HG02571 (cell line): ENCODE measurements around the gene FRRS1L.

Source experiments
- ATAC-seq: cut with Tn5 transposase; IDR thresholded peaks from one replicate; pipeline ENCODE4 v1.9.1; 2021; ENCODE audit warnings: mild to moderate bottlenecking, moderate library complexity; ENCODE audit not compliant: unreplicated experiment

FRRS1L gene, protein sequence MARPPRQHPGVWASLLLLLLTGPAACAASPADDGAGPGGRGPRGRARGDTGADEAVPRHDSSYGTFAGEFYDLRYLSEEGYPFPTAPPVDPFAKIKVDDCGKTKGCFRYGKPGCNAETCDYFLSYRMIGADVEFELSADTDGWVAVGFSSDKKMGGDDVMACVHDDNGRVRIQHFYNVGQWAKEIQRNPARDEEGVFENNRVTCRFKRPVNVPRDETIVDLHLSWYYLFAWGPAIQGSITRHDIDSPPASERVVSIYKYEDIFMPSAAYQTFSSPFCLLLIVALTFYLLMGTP

DNA sequence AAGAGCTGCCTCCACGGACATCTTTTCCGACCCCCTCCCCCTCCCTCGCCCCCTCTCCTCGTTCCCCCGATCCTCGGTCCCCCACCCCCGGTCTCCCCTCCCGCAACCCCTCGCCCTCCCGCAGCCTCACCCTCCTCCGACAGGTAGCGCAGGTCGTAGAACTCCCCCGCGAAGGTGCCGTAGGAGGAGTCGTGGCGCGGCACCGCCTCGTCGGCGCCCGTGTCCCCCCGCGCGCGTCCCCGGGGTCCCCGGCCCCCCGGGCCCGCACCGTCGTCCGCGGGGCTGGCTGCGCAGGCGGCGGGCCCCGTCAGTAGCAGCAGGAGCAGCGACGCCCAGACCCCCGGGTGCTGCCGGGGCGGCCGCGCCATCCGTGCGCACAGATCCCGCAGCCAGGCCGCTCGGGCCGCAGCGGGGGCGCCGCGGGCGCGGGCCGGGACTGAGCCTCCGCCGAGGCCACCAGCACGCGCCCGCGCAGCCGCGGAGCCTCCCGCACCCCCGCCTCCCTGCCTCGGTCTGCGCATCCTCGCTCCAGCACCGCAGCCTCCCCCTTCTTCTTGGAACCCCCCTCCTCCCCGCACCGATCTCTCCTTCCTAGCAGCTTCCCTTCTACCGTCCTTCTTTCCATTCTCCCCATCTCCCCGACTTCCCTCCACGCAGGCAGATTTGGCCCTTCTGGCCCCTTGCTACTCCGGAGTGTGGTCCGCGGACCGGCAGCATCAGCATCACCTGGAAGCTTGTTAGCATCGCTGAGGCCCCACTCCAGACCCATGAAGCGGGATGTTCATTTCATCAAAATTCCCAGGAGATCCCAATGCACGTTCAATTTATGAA is at the start of gene FRRS1L:
Gene FRRS1L, minus strand, starts transcription at position 479 of the 831 bp plus-strand sequence. Its CDS starts 111 bp downstream, at position 368.
- no peak for ATAC-seq

DNA sequence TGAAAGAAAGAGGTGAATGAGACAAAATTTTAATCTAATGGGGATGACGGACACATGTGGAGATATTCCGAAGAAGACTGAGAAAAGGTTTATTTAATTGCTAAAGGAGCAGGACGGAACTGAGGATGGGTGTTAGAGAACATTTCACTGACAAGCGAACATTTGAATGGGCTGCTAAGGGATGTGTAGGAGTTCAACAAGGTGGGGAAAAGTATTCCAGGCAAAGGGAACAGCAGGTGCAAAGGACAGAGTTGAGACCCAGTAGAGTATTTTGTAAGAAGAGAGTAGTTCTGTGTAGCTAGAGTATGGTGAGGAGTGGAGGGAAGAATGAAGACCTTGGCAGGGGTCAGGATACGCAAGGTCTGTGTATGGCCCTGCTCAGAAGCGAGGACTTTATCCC is 47.4 kb upstream of the FRRS1L start:
- no peak for ATAC-seq

DNA sequence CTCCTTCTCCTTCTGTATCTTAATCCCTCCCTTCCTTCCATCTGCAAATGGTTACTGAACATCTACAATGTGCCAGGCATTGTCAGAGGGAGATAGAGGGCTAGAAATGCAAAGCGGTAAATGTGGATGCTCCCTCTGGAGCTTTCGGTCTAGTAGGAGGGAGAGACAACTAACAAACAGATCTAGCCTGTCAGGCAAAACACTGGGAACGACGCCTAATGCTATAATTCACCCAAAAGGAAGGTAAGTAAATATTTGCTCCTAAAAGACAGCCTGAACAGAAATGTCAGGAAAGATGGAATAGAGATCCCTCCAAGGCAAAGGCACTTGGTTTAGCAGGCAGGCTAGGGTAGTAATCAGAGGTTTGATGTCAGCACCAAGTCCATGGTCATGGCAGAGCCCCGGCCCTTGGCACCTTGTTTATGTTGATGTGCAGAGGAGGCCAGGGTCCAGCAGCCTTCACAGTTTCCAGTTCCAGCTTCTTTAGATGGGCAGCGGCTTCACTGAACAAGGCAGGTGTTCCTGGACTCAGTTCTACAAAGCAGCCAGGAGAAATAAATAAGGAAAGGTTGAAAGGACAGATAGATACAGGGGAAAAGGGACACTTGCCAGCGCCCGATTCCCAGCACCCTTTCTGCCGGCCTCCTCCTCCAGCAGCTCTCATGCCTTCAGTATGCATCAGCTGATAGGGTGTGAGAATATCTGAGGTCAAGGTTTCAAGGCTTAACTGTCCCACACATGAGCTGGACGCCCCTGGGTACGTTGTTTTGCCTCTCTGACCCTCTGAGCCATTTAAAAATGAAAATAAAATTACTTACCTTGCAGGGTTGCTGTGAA is 46.5 kb upstream of the FRRS1L start:
- ATAC-seq: no peak

DNA sequence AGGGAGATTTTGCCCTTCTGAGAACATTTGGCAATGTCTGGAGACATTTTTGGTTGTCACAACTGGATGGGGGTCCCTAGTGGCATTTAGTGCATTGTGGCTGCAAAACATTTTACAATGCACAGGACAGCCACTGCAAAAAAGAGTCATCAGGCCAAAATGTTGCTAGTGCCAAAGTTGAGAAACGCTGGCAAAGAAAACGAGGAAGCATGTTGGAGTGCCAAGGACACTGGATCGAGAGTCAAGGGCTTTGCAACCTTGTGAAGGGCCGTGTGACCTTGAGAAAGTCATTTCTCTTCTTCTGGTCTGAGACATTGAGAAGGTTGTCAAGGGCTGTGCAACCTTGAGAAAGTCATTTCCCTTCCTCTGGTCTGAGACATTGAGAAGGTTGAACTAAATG is 45.7 kb upstream of the FRRS1L start:
- no peak for ATAC-seq

DNA sequence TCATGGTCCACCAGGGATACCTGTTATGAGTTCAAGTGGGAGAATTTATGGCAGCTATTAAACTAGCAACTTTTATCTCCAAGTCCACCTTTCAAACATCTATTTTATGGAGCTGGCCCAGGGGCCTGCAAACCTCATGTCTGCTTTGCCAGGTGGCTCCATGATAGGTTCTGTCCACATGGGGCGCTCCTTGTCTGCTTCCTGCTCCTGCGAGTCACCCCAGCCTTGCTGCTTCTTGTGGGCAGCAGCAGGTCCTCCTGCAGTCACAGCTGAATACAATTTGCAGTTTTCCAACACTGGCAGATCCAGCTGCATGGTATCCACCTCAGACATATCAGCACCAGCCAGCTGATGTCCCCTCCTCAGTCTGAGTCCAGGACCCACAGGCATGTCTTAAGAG is 39.6 kb upstream of the FRRS1L start:
- ATAC-seq: no peak

DNA sequence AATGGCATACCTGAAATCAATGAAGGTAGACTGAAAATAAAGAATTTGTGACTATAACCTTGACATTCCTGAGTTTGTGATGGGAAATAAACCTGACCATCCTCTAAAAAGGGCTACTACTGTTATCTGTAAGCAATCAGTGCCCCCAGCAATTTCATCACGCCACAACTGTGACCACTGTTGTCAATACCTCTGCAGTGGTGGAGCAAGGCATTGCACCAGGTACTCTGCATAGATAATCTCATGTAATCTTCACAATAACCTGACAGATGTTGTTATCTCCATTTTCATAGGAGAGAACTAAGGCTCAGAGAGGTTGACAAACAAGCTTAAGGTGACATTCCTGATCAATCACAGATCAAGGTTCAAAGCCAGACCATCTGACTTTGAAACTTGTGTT is 38.5 kb upstream of the FRRS1L start:
- no peak for ATAC-seq

DNA sequence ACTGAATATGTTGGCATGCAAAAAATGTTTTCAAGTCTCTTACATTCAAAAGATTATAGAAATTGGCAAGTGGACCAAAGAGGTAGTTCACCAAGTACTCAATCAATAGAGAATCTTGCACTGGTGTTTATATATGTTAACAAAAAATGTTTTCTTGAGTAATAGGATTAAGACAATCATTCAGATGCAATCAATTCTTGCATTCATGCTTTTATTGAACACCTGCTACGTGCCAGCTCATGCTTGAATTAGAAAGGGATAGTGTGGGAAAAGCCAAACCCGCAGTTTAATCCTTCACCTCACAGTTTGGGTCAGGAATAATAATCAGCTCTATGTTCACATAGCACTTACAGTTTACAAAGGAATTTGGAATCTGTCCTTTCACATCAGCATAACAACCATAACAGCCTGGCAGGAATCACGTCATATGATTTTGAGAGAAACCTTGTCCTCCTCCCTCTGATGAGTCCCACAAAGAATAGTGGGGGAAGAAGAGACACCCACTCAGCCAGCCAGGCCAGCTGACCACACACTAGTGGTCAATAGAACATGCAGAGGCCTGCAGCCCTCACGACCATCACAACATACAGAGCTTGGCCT is 36.8 kb upstream of the FRRS1L start:
- ATAC-seq: no peak

DNA sequence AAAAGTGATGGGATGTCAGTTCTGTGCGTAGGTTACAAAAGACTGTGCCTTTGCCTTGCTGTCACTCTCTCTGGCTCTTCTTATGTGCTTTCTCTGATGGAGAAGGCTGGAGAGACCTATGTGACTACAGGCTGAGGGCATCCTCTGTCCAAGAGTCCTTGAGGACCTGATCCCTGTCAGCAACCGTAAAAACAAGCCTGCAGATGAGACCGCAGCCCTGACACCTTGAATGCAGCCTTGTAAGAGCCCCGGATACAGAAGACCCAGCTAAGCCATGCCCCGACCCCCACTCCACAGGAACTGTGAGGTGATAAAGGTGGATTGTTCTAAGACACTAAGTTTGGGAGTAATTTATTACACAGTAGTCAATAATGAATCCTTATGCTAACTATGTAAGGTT is 32.6 kb upstream of the FRRS1L start:
- ATAC-seq: no peak

DNA sequence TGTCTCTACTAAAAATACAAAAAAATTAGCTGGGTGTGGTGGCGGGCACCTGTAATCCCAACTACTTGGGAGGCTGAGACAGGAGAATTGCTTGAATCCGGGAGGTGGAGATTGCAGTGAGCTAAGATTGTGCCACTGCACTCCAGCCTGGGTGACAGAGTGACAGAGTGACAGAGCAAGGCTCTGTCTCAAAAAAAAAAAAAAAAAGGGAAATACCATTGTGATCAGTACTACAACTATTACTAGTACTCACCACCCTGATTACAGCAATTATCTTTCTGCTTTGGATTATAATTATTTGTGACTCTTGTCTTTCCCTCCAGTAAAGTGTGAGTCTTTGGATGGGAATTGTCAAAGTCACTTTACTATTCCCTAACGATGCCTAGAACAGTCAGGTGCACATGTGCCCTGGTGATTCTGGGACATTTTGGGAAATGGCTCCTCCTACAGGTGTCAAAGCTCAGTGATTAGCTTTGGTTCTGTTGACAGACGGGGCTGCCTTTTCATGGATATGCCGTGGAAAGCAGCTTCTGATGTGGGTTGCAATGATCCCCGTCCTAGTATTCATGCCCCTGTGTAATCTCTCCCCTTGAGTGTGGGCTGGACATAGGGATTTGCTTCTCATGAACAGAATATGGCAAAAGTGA is 31.8 kb upstream of the FRRS1L start:
- ATAC-seq: no peak

DNA sequence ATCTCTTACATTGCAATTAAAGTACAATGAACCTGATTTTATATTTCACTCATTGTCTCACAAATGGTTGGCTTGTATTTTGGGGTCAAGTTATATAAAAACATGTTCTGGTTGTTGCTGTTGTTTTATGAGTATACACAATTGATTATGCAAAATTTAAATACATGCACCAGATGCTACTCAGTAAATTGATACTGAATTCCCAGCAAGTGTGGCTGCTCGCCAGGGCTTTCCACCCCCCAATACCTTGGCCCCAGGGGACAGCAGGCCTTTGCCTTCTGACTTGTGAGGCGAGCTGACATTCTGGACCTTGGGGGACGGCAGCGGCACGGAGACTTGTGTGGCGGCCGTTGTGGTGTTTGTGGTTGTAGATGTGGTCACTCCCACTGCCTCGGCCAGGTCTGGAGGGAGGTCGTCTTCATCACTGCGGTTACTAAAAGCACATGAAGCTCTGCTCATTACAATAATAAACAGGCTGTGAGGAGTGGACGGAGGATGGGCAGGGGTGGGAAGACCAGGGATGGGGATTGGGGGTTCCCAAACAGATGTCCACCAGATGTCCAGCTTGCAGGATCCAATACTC is 27.0 kb upstream of the FRRS1L start:
- ATAC-seq: no peak

DNA sequence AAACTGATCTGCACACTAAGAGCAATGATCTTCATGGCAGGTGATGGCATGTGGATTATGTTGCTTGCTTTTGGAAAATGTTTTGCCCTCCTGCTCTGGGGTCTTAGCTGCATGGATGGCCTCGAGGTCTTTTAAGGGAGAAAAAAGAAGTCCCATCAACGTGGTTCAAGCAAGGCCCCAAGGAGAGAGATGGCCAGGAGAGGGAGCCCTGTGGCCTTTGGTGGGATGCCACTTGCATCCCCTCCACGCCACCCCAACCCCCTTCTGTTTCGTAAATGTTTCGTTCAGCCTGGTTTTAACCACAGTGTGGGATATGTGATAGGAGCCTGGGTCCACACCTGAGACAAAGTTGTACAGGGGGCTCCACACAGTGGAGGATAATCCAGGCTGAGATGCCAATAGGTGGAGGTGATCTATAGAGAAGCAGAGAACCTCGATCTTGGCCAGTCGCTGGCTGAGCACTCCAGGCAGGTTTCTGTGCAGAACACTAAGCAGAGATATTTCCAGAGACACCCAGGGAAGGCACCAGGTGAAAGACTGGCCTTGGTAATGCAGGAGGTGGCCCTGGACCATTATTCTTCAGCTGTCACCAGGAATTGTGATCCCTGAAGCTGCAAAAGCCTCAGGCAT is 25.8 kb upstream of the FRRS1L start:
- ATAC-seq: no peak

DNA sequence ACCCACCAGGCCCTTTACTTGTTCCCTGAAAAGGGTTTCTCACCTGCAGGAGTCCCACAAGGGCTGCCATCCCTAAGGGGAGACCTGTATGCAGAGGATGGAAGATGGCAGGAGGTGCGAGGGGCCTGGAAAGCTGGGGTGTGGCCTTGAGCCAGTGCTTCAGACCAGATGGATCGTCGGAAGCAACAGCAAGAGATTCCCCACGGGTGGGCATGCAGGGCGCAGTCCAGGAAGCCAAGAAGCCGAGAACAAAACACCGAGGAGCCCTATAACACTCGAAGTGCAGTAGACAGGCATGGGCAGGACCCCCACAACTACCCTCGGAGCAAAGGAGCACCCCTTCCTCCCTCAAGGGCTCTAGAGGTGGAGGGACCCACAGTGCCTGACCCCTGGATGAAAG is 24.7 kb upstream of the FRRS1L start:
- no peak for ATAC-seq

DNA sequence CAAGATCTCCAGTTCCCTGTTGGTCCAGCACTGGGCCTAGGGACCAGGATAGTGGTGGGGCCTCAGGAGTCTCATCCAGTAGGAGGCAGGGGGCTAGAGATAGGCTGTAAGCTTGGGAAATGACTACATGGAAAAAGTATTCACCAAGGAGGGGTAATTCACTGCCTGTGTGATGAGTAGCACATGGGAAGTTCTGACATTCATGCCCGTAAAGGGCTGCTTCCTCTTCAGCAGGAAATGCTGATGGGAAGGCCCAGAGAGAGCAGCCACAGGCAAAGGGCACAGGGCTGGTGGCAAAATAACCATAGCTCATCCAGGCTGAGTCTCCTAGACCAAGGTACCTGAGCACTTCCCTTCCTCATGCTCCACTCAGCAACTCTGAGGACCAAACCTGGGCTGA is 23.1 kb upstream of the FRRS1L start:
- no peak for ATAC-seq

DNA sequence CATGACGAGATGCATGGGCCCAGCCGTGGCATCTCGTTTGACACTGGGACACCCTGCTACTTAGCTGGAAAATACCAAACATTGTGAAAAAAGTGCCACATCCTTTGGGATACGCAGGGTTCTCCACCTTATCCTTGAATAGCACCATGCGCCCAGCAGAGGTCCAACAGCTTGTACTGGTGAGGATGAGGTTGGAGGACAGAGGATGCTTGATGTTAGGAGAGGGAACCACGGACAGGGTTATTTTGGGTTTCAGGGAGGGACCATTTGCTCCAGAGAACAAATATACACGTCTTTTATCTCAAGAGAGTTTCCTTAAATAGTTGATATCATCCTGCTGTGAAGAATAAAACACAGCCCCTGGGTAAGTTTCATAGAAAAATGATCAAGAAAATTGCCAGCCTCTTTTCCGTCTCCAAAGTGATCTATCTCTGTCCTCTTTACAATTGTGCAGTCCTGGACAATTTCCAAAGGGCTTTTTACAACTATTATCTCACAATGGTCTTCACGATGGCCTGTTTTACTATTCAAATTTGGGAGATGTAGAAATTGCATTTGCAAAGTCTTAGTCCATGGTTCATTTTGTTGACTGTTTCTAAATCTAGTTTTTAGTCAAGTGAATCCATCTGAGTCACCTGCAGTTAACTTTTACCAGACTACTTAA is 19.9 kb upstream of the FRRS1L start:
- no peak for ATAC-seq

DNA sequence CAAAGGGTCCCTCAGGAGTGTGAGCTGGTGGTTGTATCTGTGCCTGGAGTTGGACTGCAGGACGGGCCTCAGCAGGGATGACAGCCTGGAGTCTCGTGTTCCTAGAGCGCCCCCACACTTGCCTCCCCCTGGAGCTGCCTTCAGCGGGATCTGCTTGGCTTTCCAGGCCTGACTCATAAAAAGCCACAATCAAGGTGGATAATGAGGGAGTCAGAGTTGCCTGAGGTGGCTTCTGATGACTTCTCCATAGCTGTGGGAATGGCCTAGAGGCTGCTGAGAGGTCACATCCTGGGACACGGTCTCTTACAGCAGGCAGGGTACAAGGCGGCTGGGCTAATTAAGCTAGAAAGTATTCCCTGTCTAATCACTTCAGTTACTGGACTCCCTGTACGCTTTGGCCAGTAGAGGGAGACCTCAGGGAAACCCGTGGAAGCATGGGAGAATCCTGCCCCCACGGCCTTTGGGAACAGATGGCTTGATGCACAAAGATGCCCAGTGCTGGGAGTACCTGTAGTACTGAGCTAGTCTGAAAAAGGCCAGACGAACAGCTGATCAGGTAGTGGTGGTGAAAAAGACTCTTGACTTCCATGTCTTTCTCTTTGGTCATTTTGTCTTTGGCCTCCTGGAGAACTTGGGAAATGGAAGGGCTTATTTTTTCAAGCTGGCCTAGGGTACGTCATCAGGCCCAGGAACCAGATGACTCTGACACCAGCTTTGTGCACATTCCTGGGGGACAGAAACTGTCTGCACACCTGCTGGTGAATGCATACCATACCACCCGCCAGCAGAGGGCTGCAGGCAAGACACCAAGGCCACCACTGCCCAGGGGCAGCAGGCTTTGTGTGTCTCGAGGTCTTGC is 16.1 kb upstream of the FRRS1L start:
- no peak for ATAC-seq

DNA sequence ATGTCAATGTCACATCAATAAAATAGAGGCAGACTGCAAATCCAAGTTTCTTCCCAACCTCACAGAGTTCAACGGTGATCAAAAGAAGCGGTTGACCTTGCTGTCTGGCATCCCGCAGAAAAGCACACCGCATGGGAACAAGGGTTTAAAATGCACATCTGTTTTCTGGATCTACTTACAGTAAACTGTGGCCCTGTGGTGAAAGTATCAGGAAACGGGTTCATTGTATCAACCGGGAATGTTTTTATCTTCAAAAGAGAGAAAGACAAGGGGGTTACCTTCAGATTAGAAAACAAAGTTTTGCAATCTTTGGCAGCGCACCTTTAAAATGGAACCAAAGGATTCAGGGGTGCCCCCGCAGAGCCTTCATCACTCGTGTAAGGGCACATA is 15.5 kb upstream of the FRRS1L start:
- no peak for ATAC-seq

DNA sequence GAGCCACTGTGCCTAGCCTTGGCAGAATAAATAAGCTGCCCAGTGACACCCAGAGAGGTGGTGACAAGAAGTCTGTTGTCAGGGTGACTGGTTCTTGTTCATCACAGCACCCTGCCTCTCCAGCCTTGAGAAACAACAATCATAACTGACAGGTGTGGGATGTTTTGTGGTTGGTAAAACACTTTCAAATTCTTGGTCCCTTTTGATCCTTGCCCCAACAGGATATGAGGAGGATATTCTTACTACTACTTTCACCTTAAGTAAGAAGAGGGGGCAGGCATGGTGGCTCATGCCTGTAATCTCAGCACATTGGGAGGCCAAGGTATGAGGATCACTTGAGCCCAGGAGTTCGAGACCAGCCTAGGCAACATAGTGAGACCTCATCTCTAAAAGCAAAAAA is 14.2 kb upstream of the FRRS1L start:
- no peak for ATAC-seq

DNA sequence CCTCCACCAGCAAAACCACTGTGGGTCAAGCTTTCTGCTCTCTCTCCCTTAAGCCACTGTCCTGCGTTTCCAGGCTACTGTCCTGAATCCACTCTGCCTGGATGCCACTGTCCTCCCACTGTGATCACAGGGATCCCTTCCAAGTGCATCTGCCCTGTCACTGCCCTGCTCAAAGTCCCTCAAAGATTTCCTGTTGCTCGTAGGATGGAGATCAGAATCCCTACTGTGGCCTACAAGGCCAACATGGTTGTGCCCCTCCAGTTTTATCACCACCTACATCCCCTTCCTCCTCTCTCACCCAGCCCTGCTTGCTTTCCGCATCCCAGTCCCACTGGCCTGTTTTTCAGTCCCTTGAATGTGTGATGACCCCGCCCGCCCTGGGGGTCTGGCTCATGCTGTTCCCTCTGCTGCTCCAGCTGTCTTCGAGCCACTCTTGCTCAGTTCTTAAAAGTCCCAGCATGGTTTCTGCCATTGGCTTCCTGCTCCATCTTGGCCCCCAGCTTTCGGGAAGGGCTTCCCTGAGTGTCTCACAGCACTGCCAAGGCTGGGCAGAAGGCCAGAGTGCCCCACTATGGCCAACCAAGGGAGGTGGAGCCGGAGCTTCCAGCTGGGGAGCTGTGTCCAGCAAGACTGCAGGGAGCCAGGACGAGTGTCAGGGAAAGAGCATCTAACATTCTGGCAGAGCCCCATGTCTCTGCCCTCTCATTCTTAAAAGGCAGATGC is 12.9 kb upstream of the FRRS1L start:
- ATAC-seq: no peak
